NB4 (cell line): ENCODE data around the gene WDR76.
"Not testable (repeated sequence)": the region's sequence is repeated elsewhere in the genome, so short reads cannot be mapped to it uniquely, and the experiment has no call there.

Source experiments
- DNase-seq: peaks from one replicate; pipeline ENCODE4 v3.0.0; 2010; ENCODE audit warnings: low read depth
- H3K4me3 ChIP-seq: one replicate; pipeline ENCODE4 v1.5.1; 2011; ENCODE audit warnings: mild to moderate bottlenecking, low read depth, low read length, moderate library complexity
- CTCF ChIP-seq: IDR thresholded peaks from one replicate; pipeline ENCODE4 v1.5.1; 2012; ENCODE audit warnings: low read depth, low read length
- MAX ChIP-seq: IDR thresholded peaks from 2 replicates; pipeline ENCODE4 v1.6.1; 2011; ENCODE audit warnings: low read depth, low read length
- MYC ChIP-seq: IDR thresholded peaks from 2 replicates; pipeline ENCODE4 v1.6.1; 2011; ENCODE audit warnings: low read depth, low read length
- POLR2A ChIP-seq: IDR thresholded peaks from 2 replicates; pipeline ENCODE4 v1.6.1; 2011; ENCODE audit warnings: mild to moderate bottlenecking; ENCODE audit not compliant: insufficient read length; ENCODE audit errors: extremely low read depth

WDR76 gene

GRCh38 chr15:43796566-43796965 is 30.2 kb upstream of the WDR76 start:
- no peak overlapping the region for H3K4me3 ChIP-seq
- TF ChIP-seq POLR2A, result no peak
- no peak for TF ChIP-seq CTCF
- DNase-seq, result no peak

GRCh38 chr15:43799209-43799944 is 27.4 kb upstream of the WDR76 start:
- no peak for DNase-seq
- TF ChIP-seq POLR2A (no peak), CTCF (no peak), MAX (no peak), MYC (no peak)

GRCh38 chr15:43799945-43800285 is 26.9 kb upstream of the WDR76 start, which contains the start of gene SERINC4:
SERINC4 (minus strand) TSS chr15:43800220; CDS start chr15:43799986, 234 bp downstream.
- TF ChIP-seq POLR2A (no peak), MYC (no peak), CTCF (no peak), MAX (no peak)
- DNase-seq, result no peak
- peak within 1 kb of the TSS; percentile 87 for H3K4me3 ChIP-seq

More at GRCh38 chr15:43799209-43799944, 27.4 kb upstream of the WDR76 start:
- H3K4me3 ChIP-seq, result no peak overlapping the region

- peak; percentile 87 for DNase-seq
- peak within 1 kb of the TSS; percentile 87 for H3K4me3 ChIP-seq
- TF ChIP-seq POLR2A (peak; percentile 91), CTCF (no peak), MYC (peak; percentile 91), MAX (peak; percentile 82)
Measured at GRCh38 chr15:43800286-43801141, 26.3 kb upstream of the WDR76 start, which contains the start of gene HYPK. HYPK (plus strand) TSS chr15:43800599; CDS start chr15:43800623, 24 bp downstream.

- DNase-seq, H3K4me3 ChIP-seq: not testable (repeated sequence)
Measured at GRCh38 chr15:43802676-43803075, 24.1 kb upstream of the WDR76 start.

GRCh38 chr15:43808435-43808950 is 18.3 kb upstream of the WDR76 start:
- H3K4me3 ChIP-seq, result no peak overlapping the region
- TF ChIP-seq POLR2A (no peak), MYC (no peak), MAX (no peak), CTCF (no peak)
- no peak for DNase-seq
